Gastrocnemius medialis (tissue), 4 donors: ENCODE measurements around the gene LDLRAD4.

Experiments used
- POLR2A ChIP-seq, 2 donors: fragments of 450-650 bp; IDR thresholded peaks; one replicate each; pipeline ENCODE4 v1.6.1; 2017; ENCODE audit warnings: antibody characterized with exemption in 2 of 2, mild to moderate bottlenecking in 2 of 2, moderate library complexity in 2 of 2
- TF ChIP-seq, protein P1 (sequence below), 5 experiments: fragments of 450-650 bp in 3 of 5; fragments of 200-600 bp in 2 of 5; sonication (generic) in 2 of 5; IDR thresholded peaks in 4 of 5; conservative IDR thresholded peaks in 1 of 5; 1 replicate in 4 of 5; 2 replicates in 1 of 5; pipeline ENCODE4 v1.5.1; 2016 to 2019; ENCODE audit warnings: antibody characterized with exemption in 5 of 5, mild to moderate bottlenecking in 3 of 5, moderate library complexity in 3 of 5

DNA sequence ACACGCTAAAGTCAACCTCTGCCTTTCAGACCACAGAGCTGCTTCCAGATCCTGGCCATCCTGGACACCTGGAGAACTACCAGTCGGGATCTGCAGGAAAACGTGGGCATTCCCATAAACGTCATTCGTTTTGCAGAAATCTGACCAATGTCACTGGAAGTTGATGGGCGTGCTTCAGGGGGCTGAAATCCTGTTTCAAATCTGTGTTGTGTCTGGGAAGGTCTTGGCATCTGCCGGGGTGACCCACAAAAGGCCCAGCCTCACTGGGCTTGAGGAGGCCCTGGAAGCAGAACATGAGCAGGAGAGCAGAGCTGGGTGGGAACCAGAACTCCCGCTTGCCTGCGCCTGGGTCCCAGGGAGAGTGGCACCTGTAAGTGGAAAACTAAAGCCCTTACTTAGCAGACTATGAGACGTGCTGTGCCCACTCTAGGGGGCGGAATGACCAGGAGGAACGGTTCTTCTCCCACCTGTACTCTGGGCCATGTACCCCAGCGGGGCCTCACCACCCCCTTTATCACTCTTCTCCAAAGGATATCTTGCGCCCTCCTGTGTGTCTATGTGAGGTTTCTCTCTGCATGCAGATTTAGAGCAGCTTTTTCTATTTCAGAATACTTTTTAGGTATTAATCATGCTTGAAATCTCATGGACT is 306.9 kb downstream of the LDLRAD4 start:
- TF ChIP-seq POLR2A (IDR thresholded peaks at IDR 0.05) = no peak
- TF ChIP-seq, protein P1, sequence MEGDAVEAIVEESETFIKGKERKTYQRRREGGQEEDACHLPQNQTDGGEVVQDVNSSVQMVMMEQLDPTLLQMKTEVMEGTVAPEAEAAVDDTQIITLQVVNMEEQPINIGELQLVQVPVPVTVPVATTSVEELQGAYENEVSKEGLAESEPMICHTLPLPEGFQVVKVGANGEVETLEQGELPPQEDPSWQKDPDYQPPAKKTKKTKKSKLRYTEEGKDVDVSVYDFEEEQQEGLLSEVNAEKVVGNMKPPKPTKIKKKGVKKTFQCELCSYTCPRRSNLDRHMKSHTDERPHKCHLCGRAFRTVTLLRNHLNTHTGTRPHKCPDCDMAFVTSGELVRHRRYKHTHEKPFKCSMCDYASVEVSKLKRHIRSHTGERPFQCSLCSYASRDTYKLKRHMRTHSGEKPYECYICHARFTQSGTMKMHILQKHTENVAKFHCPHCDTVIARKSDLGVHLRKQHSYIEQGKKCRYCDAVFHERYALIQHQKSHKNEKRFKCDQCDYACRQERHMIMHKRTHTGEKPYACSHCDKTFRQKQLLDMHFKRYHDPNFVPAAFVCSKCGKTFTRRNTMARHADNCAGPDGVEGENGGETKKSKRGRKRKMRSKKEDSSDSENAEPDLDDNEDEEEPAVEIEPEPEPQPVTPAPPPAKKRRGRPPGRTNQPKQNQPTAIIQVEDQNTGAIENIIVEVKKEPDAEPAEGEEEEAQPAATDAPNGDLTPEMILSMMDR (IDR thresholded peaks at IDR 0.05 in 4 of 5, conservative IDR thresholded peaks at IDR 0.05 in 1 of 5) = no peak
